Measurements from ENCODE around the gene IMP3. TPM values are rescaled to one million over a fixed set of nuclear protein-coding genes. Genes with fewer than 3 reads are reported as not detected.

The IMP3 gene
- total RNA-seq, 2 donors from 2014 or later: 125 to 277 TPM

GRCh38 chr15:75661100-75661755 lies 21.2 kb upstream of the IMP3 start:
- peaks cover 11% of the 10 kb centered on the region for H3K4me1 ChIP-seq (replicated peaks)
- no peak overlapping the region for H3K4me3 ChIP-seq
- intact Hi-C loops (cut with DNase I): no loop called here
- DNase-seq (ENCODE audit: low spot score): peak; percentile 91
- WGBS: 35% methylated on average over 10 of the region's 14 CpGs
- H3K27me3 ChIP-seq (replicated peaks; ENCODE audit: insufficient read depth): no peaks in the 10 kb centered on the region
- H3K27ac ChIP-seq: peak overlapping the region; percentile 74 to 79
- H3K36me3 ChIP-seq: no peaks in the 10 kb centered on the region
- no peaks in the 10 kb centered on the region for H3K9me3 ChIP-seq
- TF ChIP-seq, protein P1, sequence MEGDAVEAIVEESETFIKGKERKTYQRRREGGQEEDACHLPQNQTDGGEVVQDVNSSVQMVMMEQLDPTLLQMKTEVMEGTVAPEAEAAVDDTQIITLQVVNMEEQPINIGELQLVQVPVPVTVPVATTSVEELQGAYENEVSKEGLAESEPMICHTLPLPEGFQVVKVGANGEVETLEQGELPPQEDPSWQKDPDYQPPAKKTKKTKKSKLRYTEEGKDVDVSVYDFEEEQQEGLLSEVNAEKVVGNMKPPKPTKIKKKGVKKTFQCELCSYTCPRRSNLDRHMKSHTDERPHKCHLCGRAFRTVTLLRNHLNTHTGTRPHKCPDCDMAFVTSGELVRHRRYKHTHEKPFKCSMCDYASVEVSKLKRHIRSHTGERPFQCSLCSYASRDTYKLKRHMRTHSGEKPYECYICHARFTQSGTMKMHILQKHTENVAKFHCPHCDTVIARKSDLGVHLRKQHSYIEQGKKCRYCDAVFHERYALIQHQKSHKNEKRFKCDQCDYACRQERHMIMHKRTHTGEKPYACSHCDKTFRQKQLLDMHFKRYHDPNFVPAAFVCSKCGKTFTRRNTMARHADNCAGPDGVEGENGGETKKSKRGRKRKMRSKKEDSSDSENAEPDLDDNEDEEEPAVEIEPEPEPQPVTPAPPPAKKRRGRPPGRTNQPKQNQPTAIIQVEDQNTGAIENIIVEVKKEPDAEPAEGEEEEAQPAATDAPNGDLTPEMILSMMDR (IDR thresholded peaks at IDR 0.05): no peak
- TF ChIP-seq POLR2AphosphoS5 (IDR thresholded peaks at IDR 0.05) (peak; percentile 85), POLR2A (IDR thresholded peaks at IDR 0.05) (peak; percentile 57)

GRCh38 chr15:75659928-75660645 lies 20.1 kb upstream of the IMP3 start:
- intact Hi-C loops (cut with DNase I): no loop called here
- Histone ChIP-seq H3K36me3 (no peaks in the 10 kb centered on the region), H3K27me3 (replicated peaks; ENCODE audit: insufficient read depth) (no peaks in the 10 kb centered on the region), H3K9me3 (no peaks in the 10 kb centered on the region), H3K4me1 (replicated peaks) (peaks cover 11% of the 10 kb centered on the region), H3K4me3 (no peak overlapping the region), H3K27ac (peak overlapping the region; percentile 74 to 79)
- WGBS: 69% methylated on average over 17 of the region's 17 CpGs
- TF ChIP-seq POLR2A (IDR thresholded peaks at IDR 0.05) (no peak), POLR2AphosphoS5 (IDR thresholded peaks at IDR 0.05) (no peak)
- TF ChIP-seq, protein P1 (IDR thresholded peaks at IDR 0.05): no peak
- no peak for DNase-seq (ENCODE audit: low spot score)

- no peak for DNase-seq (ENCODE audit: low spot score)
- H3K9me3 ChIP-seq: no peaks in the 10 kb centered on the region
- peaks cover 11% of the 10 kb centered on the region for H3K4me1 ChIP-seq (replicated peaks)
- intact Hi-C loops (cut with DNase I): no loop called here
- TF ChIP-seq, protein P1 (IDR thresholded peaks at IDR 0.05): no peak
- no peak for TF ChIP-seq POLR2AphosphoS5 (IDR thresholded peaks at IDR 0.05)
- TF ChIP-seq POLR2A (IDR thresholded peaks at IDR 0.05): no peak
- H3K36me3 ChIP-seq: no peaks in the 10 kb centered on the region
- H3K27me3 ChIP-seq (replicated peaks; ENCODE audit: insufficient read depth): no peaks in the 10 kb centered on the region
- H3K27ac ChIP-seq: peak overlapping the region in 1 of 2 donors; percentile 17
- no peak overlapping the region for H3K4me3 ChIP-seq
- WGBS: 67% methylated on average over 9 of the region's 9 CpGs
These were observed 19.2 kb upstream of the IMP3 start for GRCh38 chr15:75659141-75659771.

GRCh38 chr15:75656813-75657212 lies 16.8 kb upstream of the IMP3 start:
- intact Hi-C loops (cut with DNase I): no loop called here
- Histone ChIP-seq H3K4me1 (replicated peaks) (peaks cover 18% of the 10 kb centered on the region), H3K4me3 (no peak overlapping the region), H3K27ac (no peak overlapping the region), H3K36me3 (no peaks in the 10 kb centered on the region), H3K9me3 (no peaks in the 10 kb centered on the region), H3K27me3 (replicated peaks; ENCODE audit: insufficient read depth) (no peaks in the 10 kb centered on the region)
- 93% methylated on average over 22 of the region's 22 CpGs for WGBS
- no peak for DNase-seq (ENCODE audit: low spot score)
- TF ChIP-seq POLR2AphosphoS5 (IDR thresholded peaks at IDR 0.05): no peak
- TF ChIP-seq POLR2A (IDR thresholded peaks at IDR 0.05): no peak
- TF ChIP-seq, protein P1 (IDR thresholded peaks at IDR 0.05): no peak

Measured in prostate gland (tissue), 2 donors.